Kidney epithelial cell (primary cell): ENCODE measurements around the gene RPS19BP1. TPM values are rescaled to one million over a fixed set of nuclear protein-coding genes. Genes with fewer than 3 reads are reported as not detected.

Source experiments
- DNase-seq: peaks from one replicate; pipeline ENCODE4 v3.0.0-alpha.2; 2010; ENCODE audit warnings: low read depth
- H3K27me3 ChIP-seq: 2 replicates; pipeline ENCODE4 v1.6.0; 2011; ENCODE audit warnings: low read length; ENCODE audit not compliant: control insufficient read depth, insufficient read depth
- H3K36me3 ChIP-seq: 2 replicates; pipeline ENCODE4 v1.5.1; 2011; ENCODE audit warnings: low read length; ENCODE audit not compliant: control insufficient read depth, insufficient read depth
- H3K4me3 ChIP-seq: 2 replicates; pipeline ENCODE4 v1.5.1; 2011; ENCODE audit warnings: low read depth, mild to moderate bottlenecking, control low read depth, low read length
- CTCF ChIP-seq: IDR thresholded peaks from 2 replicates; pipeline ENCODE4 v1.5.1; 2011; ENCODE audit warnings: mild to moderate bottlenecking, moderate library complexity, low read length, control low read depth, inconsistent platforms; ENCODE audit not compliant: insufficient read depth, poor library complexity, severe bottlenecking
- total RNA-seq: library from RNA; depleted of rRNA; stranded (reverse); fragments of >200 nt; gene quantifications from 2 replicates; pipeline ENCODE4 v1.2.3, GENCODE V29; 2015

RPS19BP1 gene
- 121 and 135 TPM in 2 replicates for total RNA-seq

- no peaks in the 10 kb centered on the region for H3K27me3 ChIP-seq
- H3K36me3 ChIP-seq, result peaks cover 3% of the 10 kb centered on the region
- H3K4me3 ChIP-seq, result peak within 1 kb of the TSS; percentile 86
- peak; percentile 99 for DNase-seq
- no peak for TF ChIP-seq CTCF
Measured at GRCh38 chr22:39532215-39533073, at the start of gene RPS19BP1. Gene RPS19BP1 (minus strand): TSS chr22:39532748. CDS start chr22:39532738, 10 bp downstream.

- no peak overlapping the region for H3K4me3 ChIP-seq
- H3K36me3 ChIP-seq, result no peaks in the 10 kb centered on the region
- TF ChIP-seq CTCF, result no peak
- peaks cover 21% of the 10 kb centered on the region for H3K27me3 ChIP-seq
- DNase-seq, result no peak
Measured at GRCh38 chr22:39581303-39581702, 48.8 kb upstream of the RPS19BP1 start.

GRCh38 chr22:39580795-39581194, 48.2 kb upstream of the RPS19BP1 start:
- no peak for DNase-seq
- Histone ChIP-seq H3K4me3 (no peak overlapping the region), H3K36me3 (no peaks in the 10 kb centered on the region), H3K27me3 (peaks cover 21% of the 10 kb centered on the region)
- no peak for TF ChIP-seq CTCF

- H3K36me3 ChIP-seq, result no peaks in the 10 kb centered on the region
- no peak for TF ChIP-seq CTCF
- no peak for DNase-seq
Measured at GRCh38 chr22:39580006-39580441, 47.5 kb upstream of the RPS19BP1 start.

GRCh38 chr22:39577900-39578299, 45.4 kb upstream of the RPS19BP1 start:
- Histone ChIP-seq H3K36me3 (no peaks in the 10 kb centered on the region), H3K27me3 (peaks cover 17% of the 10 kb centered on the region), H3K4me3 (no peak overlapping the region)
- no peak for TF ChIP-seq CTCF
- no peak for DNase-seq

More at GRCh38 chr22:39580006-39580441, 47.5 kb upstream of the RPS19BP1 start:
- no peak overlapping the region for H3K4me3 ChIP-seq
- H3K27me3 ChIP-seq, result peaks cover 21% of the 10 kb centered on the region
